ENCODE measurements around the gene PLOD3. TPM values are rescaled to one million over a fixed set of nuclear protein-coding genes. Genes with fewer than 3 reads are reported as not detected.
A peak's percentile ranks its signal among the peaks of the same experiment; 100 is the strongest.

PLOD3 gene
- total and polyA plus RNA-seq, 11 donors: 22.2 to 77.6 (median 42.0) TPM

DNA sequence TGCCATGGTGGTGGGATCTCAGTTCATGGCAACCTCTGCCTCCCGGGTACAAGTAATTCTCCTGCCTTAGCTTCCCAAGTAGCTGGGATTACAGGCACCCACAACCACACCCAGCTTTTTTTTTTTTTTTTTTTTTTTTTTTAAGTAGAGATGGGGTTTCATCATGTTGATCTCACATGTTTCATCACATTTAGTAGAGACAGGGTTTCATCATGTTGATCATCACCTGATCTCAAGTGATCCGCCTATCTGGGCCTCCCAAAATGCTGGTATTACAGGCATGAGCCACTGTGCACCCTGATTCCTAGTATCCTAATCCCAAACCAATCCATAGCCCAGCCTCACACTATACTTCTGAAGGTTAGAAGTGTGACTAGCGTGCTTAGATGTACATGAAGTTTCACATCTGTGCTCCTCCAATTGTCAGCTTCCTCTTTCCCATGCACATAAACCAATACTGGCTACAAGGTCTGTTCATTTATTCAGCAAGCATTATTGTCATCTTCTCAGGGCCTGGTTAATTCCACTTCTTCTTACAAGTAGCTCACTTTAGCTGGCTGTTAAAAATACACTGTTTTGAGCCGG lies 30.4 kb downstream of the PLOD3 start:
- Histone ChIP-seq H3K9me3 (no peaks in the 10 kb centered on the region), H3K4me3 (no peak overlapping the region), H3K27ac (no peak overlapping the region), H3K27me3 (peaks cover 0 to 37% (median 4%) of the 10 kb centered on the region in 9 donors), H3K4me1 (no peaks in the 10 kb centered on the region), H3K36me3 (no peaks in the 10 kb centered on the region)
- DNase-seq: no peak
- TF ChIP-seq, protein P1, sequence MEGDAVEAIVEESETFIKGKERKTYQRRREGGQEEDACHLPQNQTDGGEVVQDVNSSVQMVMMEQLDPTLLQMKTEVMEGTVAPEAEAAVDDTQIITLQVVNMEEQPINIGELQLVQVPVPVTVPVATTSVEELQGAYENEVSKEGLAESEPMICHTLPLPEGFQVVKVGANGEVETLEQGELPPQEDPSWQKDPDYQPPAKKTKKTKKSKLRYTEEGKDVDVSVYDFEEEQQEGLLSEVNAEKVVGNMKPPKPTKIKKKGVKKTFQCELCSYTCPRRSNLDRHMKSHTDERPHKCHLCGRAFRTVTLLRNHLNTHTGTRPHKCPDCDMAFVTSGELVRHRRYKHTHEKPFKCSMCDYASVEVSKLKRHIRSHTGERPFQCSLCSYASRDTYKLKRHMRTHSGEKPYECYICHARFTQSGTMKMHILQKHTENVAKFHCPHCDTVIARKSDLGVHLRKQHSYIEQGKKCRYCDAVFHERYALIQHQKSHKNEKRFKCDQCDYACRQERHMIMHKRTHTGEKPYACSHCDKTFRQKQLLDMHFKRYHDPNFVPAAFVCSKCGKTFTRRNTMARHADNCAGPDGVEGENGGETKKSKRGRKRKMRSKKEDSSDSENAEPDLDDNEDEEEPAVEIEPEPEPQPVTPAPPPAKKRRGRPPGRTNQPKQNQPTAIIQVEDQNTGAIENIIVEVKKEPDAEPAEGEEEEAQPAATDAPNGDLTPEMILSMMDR (IDR thresholded peaks at IDR 0.05): no peak
- intact Hi-C loops (cut with DNase I): no loop called here
- ATAC-seq: no peak
- WGBS, 4 donors: 80 to 86% (median 83%) methylated on average over 4 of the region's 4 CpGs

DNA sequence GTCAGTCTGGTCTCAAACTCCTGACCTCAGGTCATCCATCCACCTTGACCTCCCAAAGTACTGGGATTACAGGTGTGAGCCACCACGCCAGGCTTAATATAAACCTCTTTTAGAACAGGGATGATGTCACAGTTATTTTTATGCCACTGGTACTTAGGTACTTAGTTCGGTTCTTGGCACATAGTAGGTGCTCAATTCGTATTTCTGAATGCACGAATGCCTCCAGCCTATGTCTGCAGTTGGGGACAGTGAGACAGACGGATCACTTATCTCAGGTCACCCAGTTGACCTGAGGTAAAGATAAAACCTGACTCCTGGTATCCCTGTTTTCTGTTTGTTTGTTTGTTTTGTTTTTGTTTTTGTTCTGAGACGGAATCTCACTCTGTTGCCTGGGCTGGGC lies 31.2 kb downstream of the PLOD3 start:
- H3K4me3 ChIP-seq: no peak overlapping the region
- H3K27ac ChIP-seq: no peak overlapping the region
- intact Hi-C loops (cut with DNase I): no loop called here
- 57 to 66% (median 61%) methylated on average over 6 of the region's 6 CpGs for WGBS, 4 donors
- TF ChIP-seq, protein P1 (IDR thresholded peaks at IDR 0.05): no peak
- no peak for TF ChIP-seq POLR2A (IDR thresholded peaks at IDR 0.05)
- ATAC-seq (no peak), DNase-seq (no peak)
- peaks cover 0 to 43% (median 7%) of the 10 kb centered on the region in 9 donors for H3K27me3 ChIP-seq
- H3K4me1 ChIP-seq: no peaks in the 10 kb centered on the region
- H3K9me3 ChIP-seq: no peaks in the 10 kb centered on the region
- H3K36me3 ChIP-seq: no peaks in the 10 kb centered on the region

DNA sequence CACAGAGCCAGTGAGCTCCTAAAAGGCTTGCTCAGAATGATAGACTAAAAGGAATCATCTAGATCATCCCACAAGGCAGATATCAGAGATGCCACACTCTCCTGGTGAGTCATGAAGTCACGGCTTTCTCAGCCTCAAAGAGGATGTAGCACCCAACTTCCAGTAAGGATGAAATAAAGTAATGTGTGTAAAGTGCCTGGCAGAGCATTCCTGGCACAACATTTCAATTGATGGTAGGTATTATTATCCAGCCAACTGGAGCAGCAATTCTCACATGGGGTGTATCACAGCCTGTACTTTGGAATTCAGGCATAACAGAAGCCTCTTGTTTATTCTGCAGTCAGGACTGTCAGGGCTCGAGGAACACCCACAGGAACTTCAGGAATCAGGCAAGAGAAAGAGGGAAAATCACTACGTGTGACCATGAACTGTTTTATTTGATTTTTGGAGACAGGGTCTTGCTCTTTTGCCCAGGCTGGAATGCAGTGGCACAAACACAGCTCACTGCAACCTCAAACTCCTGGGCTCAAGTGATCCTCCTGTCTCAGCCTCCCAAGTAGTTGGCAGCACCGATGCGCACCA lies 32.0 kb downstream of the PLOD3 start:
- ATAC-seq (no peak), DNase-seq (no peak)
- Histone ChIP-seq H3K27me3 (peaks cover under 1 to 52% (median 14%) of the 10 kb centered on the region in 9 donors), H3K4me3 (no peak overlapping the region), H3K4me1 (peaks cover 0 to under 1% (median 0%) of the 10 kb centered on the region in 12 donors), H3K9me3 (no peaks in the 10 kb centered on the region), H3K27ac (no peak overlapping the region), H3K36me3 (no peaks in the 10 kb centered on the region)
- TF ChIP-seq, protein P1 (IDR thresholded peaks at IDR 0.05): no peak
- no peak for TF ChIP-seq POLR2A (IDR thresholded peaks at IDR 0.05)
- intact Hi-C loops (cut with DNase I): no loop called here
- WGBS, 4 donors: 50 to 61% (median 56%) methylated on average over 5 of the region's 5 CpGs

DNA sequence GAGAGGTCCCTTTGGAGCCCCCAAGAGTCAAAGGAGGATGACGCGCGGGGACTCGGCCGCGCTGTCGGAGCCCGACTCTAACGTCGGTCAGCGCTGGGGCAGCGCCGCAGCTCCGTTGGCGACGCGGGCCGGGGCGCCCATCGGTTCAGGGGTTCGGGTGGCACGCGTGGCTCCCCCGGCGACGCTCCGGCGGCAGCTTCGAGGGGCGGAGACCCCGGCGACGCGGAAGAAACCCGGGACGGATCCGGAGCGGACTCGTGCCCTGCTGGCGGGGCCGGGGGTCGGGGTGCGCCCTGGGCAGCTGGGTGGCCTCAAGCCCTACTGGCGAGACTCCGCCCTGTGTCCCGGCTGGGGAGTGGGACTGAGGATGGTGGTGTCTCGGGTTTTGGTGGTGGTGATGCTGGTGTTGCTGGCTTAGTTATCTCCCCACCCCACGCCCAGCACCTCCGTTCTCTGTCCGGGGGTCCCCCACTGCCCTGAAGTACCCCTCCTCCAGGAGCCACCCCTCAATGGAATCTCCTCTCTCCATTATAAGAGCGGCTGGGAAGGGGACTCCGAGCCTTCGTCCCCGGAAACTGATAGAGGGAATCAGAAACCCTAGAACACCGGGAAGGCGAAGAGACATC lies 37.1 kb downstream of the PLOD3 start, which contains the start of gene NAT16:
Gene NAT16, minus strand, starts transcription at position 164 of the 626 bp plus-strand sequence. CDS start 5,486 bp downstream, outside the sequence.
- Histone ChIP-seq H3K4me1 (peaks cover 0 to 16% (median 0%) of the 10 kb centered on the region in 12 donors), H3K27ac (no peak within 1 kb of the TSS), H3K4me3 (peak within 1 kb of the TSS in 1 of 12 donors; percentile 10), H3K36me3 (no peaks in the 10 kb centered on the region), H3K9me3 (no peaks in the 10 kb centered on the region), H3K27me3 (peaks cover 27 to 92% (median 65%) of the 10 kb centered on the region in 9 donors)
- no peak for ATAC-seq
- no peak for DNase-seq
- intact Hi-C loops (cut with DNase I): no loop called here
- WGBS, 4 donors: 3 to 12% (median 5%) methylated on average over 12 to 56 of the region's 56 CpGs
- TF ChIP-seq POLR2A (IDR thresholded peaks at IDR 0.05): no peak
- TF ChIP-seq, protein P1 (IDR thresholded peaks at IDR 0.05): no peak
